WERI-Rb-1 (cell line): Measurements from ENCODE around the gene MZT1.

Experiments
- DNase-seq: peaks from one replicate; pipeline ENCODE4 v3.0.0-alpha.2; 2020
- H3K27ac ChIP-seq: fragments of 250-450 bp; sonication (Bioruptor Pico); 2 replicates; pipeline ENCODE4 v1.5.1; 2020; ENCODE audit warnings: mild to moderate bottlenecking, moderate library complexity
- H3K27me3 ChIP-seq: fragments of 250-450 bp; sonication (Bioruptor Pico); 2 replicates; pipeline ENCODE4 v1.5.1; 2021; ENCODE audit warnings: mild to moderate bottlenecking, low read depth, moderate library complexity; ENCODE audit not compliant: insufficient read depth, severe bottlenecking
- H3K36me3 ChIP-seq: fragments of 250-450 bp; sonication (Bioruptor Pico); 2 replicates; pipeline ENCODE4 v1.5.1; 2020; ENCODE audit warnings: mild to moderate bottlenecking, moderate library complexity
- H3K4me3 ChIP-seq: 2 replicates; pipeline ENCODE4 v1.5.1; 2011; ENCODE audit warnings: low read depth, mild to moderate bottlenecking, control low read depth, low read length
- H3K9me3 ChIP-seq: fragments of 250-450 bp; sonication (Bioruptor Pico); 2 replicates; pipeline ENCODE4 v1.5.1; 2021; ENCODE audit warnings: mild to moderate bottlenecking, moderate library complexity; ENCODE audit not compliant: severe bottlenecking
- TF ChIP-seq, protein P1 (sequence below): IDR thresholded peaks from 2 replicates; pipeline ENCODE4 v1.5.1; 2011; ENCODE audit warnings: low read depth, mild to moderate bottlenecking, control low read depth, inconsistent platforms, low read length

Gene MZT1

DNA sequence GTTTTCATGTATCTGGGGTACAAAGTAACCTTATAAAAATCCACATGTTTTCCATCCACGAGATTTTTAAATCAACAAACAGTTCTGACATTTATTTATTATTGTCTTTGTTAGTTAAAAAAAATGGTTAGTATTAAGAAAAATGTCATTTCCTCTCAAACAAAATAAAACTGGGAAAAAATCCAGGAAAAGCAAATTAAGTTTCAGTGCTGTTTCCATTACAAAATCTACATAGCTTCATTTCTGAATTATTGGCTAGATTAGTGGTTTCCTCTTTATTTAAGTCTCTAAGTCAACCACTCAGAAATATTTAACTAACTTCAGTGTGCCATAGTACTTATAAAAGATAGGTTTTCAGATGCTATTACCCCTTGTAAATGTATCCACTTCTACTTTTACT, 49.1 kb downstream of the MZT1 start:
- H3K27ac ChIP-seq, result no peak overlapping the region
- TF ChIP-seq, protein P1, sequence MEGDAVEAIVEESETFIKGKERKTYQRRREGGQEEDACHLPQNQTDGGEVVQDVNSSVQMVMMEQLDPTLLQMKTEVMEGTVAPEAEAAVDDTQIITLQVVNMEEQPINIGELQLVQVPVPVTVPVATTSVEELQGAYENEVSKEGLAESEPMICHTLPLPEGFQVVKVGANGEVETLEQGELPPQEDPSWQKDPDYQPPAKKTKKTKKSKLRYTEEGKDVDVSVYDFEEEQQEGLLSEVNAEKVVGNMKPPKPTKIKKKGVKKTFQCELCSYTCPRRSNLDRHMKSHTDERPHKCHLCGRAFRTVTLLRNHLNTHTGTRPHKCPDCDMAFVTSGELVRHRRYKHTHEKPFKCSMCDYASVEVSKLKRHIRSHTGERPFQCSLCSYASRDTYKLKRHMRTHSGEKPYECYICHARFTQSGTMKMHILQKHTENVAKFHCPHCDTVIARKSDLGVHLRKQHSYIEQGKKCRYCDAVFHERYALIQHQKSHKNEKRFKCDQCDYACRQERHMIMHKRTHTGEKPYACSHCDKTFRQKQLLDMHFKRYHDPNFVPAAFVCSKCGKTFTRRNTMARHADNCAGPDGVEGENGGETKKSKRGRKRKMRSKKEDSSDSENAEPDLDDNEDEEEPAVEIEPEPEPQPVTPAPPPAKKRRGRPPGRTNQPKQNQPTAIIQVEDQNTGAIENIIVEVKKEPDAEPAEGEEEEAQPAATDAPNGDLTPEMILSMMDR, result no peak
- H3K36me3 ChIP-seq, result no peaks in the 10 kb centered on the region
- H3K27me3 ChIP-seq, result no peaks in the 10 kb centered on the region
- no peak overlapping the region for H3K4me3 ChIP-seq
- no peaks in the 10 kb centered on the region for H3K9me3 ChIP-seq
- no peak for DNase-seq

DNA sequence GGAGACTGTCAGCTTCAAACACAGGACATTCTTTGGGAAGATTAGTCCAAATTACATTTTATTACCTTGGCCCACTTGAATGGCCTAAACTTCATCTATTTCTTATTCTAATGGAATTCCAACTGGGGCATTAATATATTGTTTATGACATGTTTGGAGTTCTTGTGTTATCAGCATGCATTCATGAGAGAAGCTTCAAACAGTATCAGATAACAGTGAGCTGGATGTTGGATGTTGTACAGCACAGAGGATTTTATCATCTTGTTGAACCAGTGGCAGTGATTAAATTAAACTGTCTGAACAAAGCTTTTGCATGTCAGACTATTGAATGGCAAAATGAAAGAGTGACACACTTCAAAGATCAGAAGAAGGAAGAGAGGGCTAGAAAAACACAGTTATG, 50.0 kb downstream of the MZT1 start:
- DNase-seq, result no peak
- no peak overlapping the region for H3K4me3 ChIP-seq
- H3K36me3 ChIP-seq, result no peaks in the 10 kb centered on the region
- H3K27me3 ChIP-seq, result no peaks in the 10 kb centered on the region
- H3K27ac ChIP-seq, result no peak overlapping the region
- no peaks in the 10 kb centered on the region for H3K9me3 ChIP-seq
- TF ChIP-seq, protein P1, result no peak

DNA sequence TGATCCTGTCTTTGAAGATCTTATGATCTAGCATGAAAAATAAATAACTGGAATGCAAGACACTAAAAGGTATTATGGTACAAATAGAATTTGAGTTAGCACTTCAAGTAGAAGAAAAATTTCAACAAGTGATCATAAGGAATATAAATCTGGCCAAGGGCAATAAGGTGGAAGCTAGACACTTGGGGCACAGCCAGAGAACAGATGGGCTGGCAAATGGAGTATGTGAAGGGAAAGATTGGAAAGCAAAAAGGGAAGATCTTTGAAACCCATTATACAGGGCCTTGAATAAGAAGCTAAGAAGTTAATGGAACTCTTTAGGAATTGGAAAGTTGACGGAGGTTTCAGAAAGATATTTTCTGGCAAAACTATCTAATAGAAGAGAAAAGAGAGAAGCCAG, 61.0 kb downstream of the MZT1 start:
- Histone ChIP-seq H3K36me3 (no peaks in the 10 kb centered on the region), H3K27me3 (no peaks in the 10 kb centered on the region), H3K4me3 (no peak overlapping the region), H3K9me3 (no peaks in the 10 kb centered on the region), H3K27ac (no peak overlapping the region)
- TF ChIP-seq, protein P1, result no peak
- no peak for DNase-seq

DNA sequence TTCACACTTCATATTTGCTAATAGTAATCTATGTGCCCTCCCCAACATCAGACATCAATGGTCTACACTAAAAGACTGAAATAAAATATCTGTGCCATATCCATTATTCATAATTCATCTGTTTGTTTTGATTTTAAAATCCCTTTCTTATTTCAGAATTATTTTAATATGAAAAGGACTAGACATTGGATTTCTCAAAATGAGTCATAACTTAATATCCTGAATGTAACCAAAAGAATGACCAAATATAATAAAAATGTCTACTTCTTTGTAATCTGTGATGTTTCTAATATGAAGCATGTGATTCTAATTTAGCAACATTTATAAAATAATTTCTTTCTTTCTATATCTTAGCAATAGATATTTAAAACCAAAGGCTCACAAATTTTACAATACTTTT, 64.9 kb downstream of the MZT1 start:
- no peaks in the 10 kb centered on the region for H3K27me3 ChIP-seq
- no peak overlapping the region for H3K27ac ChIP-seq
- no peaks in the 10 kb centered on the region for H3K9me3 ChIP-seq
- no peak overlapping the region for H3K4me3 ChIP-seq
- TF ChIP-seq, protein P1, result no peak
- no peak for DNase-seq
- no peaks in the 10 kb centered on the region for H3K36me3 ChIP-seq
